Measurements from ENCODE around the gene HINFP. TPM values are rescaled to one million over a fixed set of nuclear protein-coding genes. Genes with fewer than 3 reads are reported as not detected.

Gene HINFP
- total and polyA plus RNA-seq, 2 of the 8 experiments (the other 6 are each of a cell fraction or from before 2014, with no cell fraction given), result 35.0 to 37.3 TPM

GRCh38 chr11:119154178-119154577 is 32.8 kb downstream of the HINFP start:
- no peak overlapping the region for H4K5ac ChIP-seq (ENCODE audit: insufficient read length, low read depth, low read length)
- H3K14ac ChIP-seq (ENCODE audit: insufficient read length), result no peak overlapping the region
- no peak for DNase-seq (ENCODE audit: low read depth in 1 of 2, low spot score in 2 of 2)
- H3K36me3 ChIP-seq (ENCODE audit: control insufficient read depth in 2 of 4, insufficient read depth in 4 of 4, low read length in 3 of 4), result no peaks in the 10 kb centered on the region
- no peaks in the 10 kb centered on the region for H3K79me2 ChIP-seq (ENCODE audit: control insufficient read depth in 1 of 2, insufficient read depth in 2 of 2, low read length in 2 of 2)
- no peaks in the 10 kb centered on the region for H4K20me1 ChIP-seq (replicated peaks in 1 of 2; ENCODE audit: control insufficient read depth in 1 of 2, insufficient read depth in 2 of 2, low read length in 2 of 2)
- H3K23ac ChIP-seq (ENCODE audit: insufficient read length), result no peak overlapping the region
- CTCF ChIA-PET (ENCODE audit: partially characterized antibody), result interaction anchor here (0.6 to 23.6 kb wide), 13 partner anchors 11 to 208 kb away, joined by 3 to 389 read pairs (median 5); partner anchors contain the start of genes C1QTNF5, CBL, NHERF4 and NLRX1
- H4K8ac ChIP-seq (ENCODE audit: extremely low read depth, insufficient read depth, low read length), result no peak overlapping the region
- peaks cover 8 to 22% (median 16%) of the 10 kb centered on the region in 4 experiments for H3K27me3 ChIP-seq (replicated peaks in 1 of 4; ENCODE audit: control insufficient read depth in 3 of 4, extremely low read depth in 1 of 4, insufficient read depth in 3 of 4, low read length in 3 of 4)
- no peak for FAIRE-seq
- no peak overlapping the region for H3K9ac ChIP-seq (replicated peaks in 1 of 4; ENCODE audit: extremely low read depth in 1 of 4, low read depth in 3 of 4, low read length in 3 of 4)
- no peak overlapping the region for H2BK12ac ChIP-seq (ENCODE audit: low read depth, low read length)
- no peak overlapping the region for H2AK5ac ChIP-seq (ENCODE audit: low read depth, low read length)
- H3K27ac ChIP-seq (ENCODE audit: low read depth, low read length), result no peak overlapping the region
- 95% methylated on average over 6 of the region's 6 CpGs; no CpG with 5 or more reads in 1 of the 2 experiments for WGBS, 2 experiments (ENCODE audit: extremely low coverage in 1 of 2, insufficient coverage in 1 of 2, insufficient read length in 1 of 2, insufficient replicate concordance in 2 of 2, low coverage in 1 of 2, low lambda C conversion rate in 2 of 2, missing lambda C conversion rate in 1 of 2)
- no peak overlapping the region for H2BK15ac ChIP-seq (ENCODE audit: low read length)
- H2BK20ac ChIP-seq (ENCODE audit: low read length), result no peak overlapping the region
- no peak overlapping the region for H3K4me3 ChIP-seq (ENCODE audit: extremely low read depth in 1 of 4, insufficient read depth in 2 of 4, low read depth in 3 of 4, low read length in 4 of 4)
- no peak overlapping the region for H2BK120ac ChIP-seq (replicated peaks; ENCODE audit: low read depth, low read length)
- peaks cover 0 to 7% (median 4%) of the 10 kb centered on the region in 4 experiments; a peak in 5 of 7 replicates for H3K4me1 ChIP-seq (replicated peaks in 1 of 4; ENCODE audit: control insufficient read depth in 3 of 4, insufficient read depth in 4 of 4, low read length in 3 of 4)
- H3K4me2 ChIP-seq (ENCODE audit: insufficient read depth in 1 of 2, low read depth in 2 of 2, low read length in 2 of 2), result no peak overlapping the region
- H3K18ac ChIP-seq (ENCODE audit: extremely low read depth, low read length), result no peak overlapping the region
- no peaks in the 10 kb centered on the region for H3K9me3 ChIP-seq (ENCODE audit: insufficient read depth in 2 of 2, low read depth in 1 of 2, low read length in 1 of 2)
- H4K91ac ChIP-seq (replicated peaks; ENCODE audit: insufficient read length, low read length), result no peak overlapping the region
- no peaks in the 10 kb centered on the region for H3K79me1 ChIP-seq (ENCODE audit: low read depth, low read length)
- no peak overlapping the region for H3K56ac ChIP-seq (replicated peaks; ENCODE audit: insufficient read length, low read depth, low read length)
- no peak overlapping the region for H2AFZ ChIP-seq (ENCODE audit: low read length)
- peaks cover 8% of the 10 kb centered on the region; the same call in 1 of the 2 replicates for H3K23me2 ChIP-seq (ENCODE audit: low read depth, low read length)
- H2BK5ac ChIP-seq (ENCODE audit: low read depth, low read length), result no peak overlapping the region
- POLR2A ChIA-PET (ENCODE audit: partially characterized antibody), result interaction anchor here (1.1 to 7.7 kb wide), 3 partner anchors 9 to 32 kb away, joined by 3 to 58 read pairs (median 8); partner anchors contain the start of genes HINFP and NLRX1
- H3K4ac ChIP-seq (replicated peaks; ENCODE audit: insufficient read length, low read depth, low read length), result no peak overlapping the region
- TF ChIP-seq TCF12 (IDR thresholded peaks at IDR 0.05; ENCODE audit: low read depth, low read length), result no peak
- no peak for TF ChIP-seq NANOG (IDR thresholded peaks at IDR 0.05; ENCODE audit: insufficient read depth, low read depth, low read length, poor library complexity, severe bottlenecking)
- TF ChIP-seq SUZ12 (IDR thresholded peaks at IDR 0.05; ENCODE audit: low read length), result no peak
- TF ChIP-seq TAF1 (IDR thresholded peaks at IDR 0.05; ENCODE audit: low read depth, low read length), result no peak
- TF ChIP-seq ZNF274 (IDR thresholded peaks at IDR 0.05; ENCODE audit: borderline replicate concordance, extremely low read depth, low read length), result no peak
- no peak for TF ChIP-seq CHD2 (IDR thresholded peaks at IDR 0.05; ENCODE audit: low read length)
- no peak for TF ChIP-seq SP1 (IDR thresholded peaks at IDR 0.05; ENCODE audit: low read depth, low read length)
- no peak for TF ChIP-seq RBBP5 (IDR thresholded peaks at IDR 0.05; ENCODE audit: borderline replicate concordance, low read depth, low read length)
- no peak for TF ChIP-seq SIRT6 (IDR thresholded peaks at IDR 0.05; ENCODE audit: low read length)
- no peak for TF ChIP-seq RXRA (IDR thresholded peaks at IDR 0.05; ENCODE audit: insufficient read depth, low read depth, low read length)
- no peak for TF ChIP-seq USF2 (IDR thresholded peaks at IDR 0.05; ENCODE audit: low read length)
- TF ChIP-seq BRCA1 (IDR thresholded peaks at IDR 0.05; ENCODE audit: low read depth, low read length), result no peak
- TF ChIP-seq POLR2AphosphoS5 (IDR thresholded peaks at IDR 0.05; ENCODE audit: low read depth, low read length), result no peak
- TF ChIP-seq CBX5 (IDR thresholded peaks at IDR 0.05; ENCODE audit: low read depth, low read length), result no peak

Data from H1 (cell line).